Right lobe of liver (tissue), 6 donors: ENCODE measurements around the gene SLC22A1. TPM values are rescaled to one million over a fixed set of nuclear protein-coding genes. Genes with fewer than 3 reads are reported as not detected.

ENCODE experiments used
- ATAC-seq, 4 donors: fragments of 200-7000 bp; cut with Tn5 transposase; one replicate each; pipeline ENCODE4 v1.9.1; 2020; ENCODE audit warnings: mild to moderate bottlenecking in 4 of 4, moderate library complexity in 4 of 4
- DNase-seq, 3 donors: peaks; one replicate each; pipeline ENCODE4 v3.0.0-alpha.2; 2020
- H3K27ac ChIP-seq, 3 donors: fragments of 200-600 bp; one replicate each; pipeline ENCODE4 v1.8.0; 2022
- H3K27me3 ChIP-seq, 2 donors: fragments of 200-600 bp; one replicate each; pipeline ENCODE4 v1.8.0; 2022
- H3K36me3 ChIP-seq, 4 donors: fragments of 200-600 bp; sonication (generic) in 1 of 4; one replicate each; pipeline versions ENCODE4 v1.5.1 to v1.8.0; 2017 to 2022; ENCODE audit warnings: control low read depth in 1 of 4
- H3K4me1 ChIP-seq, 4 donors: fragments of 200-600 bp; sonication (generic) in 1 of 4; one replicate each; pipeline versions ENCODE4 v1.5.1 to v1.8.0; 2017 to 2022; ENCODE audit warnings: control low read depth in 1 of 4
- H3K4me3 ChIP-seq, 3 donors: fragments of 200-600 bp; one replicate each; pipeline ENCODE4 v1.8.0; 2022
- H3K9me3 ChIP-seq, 4 donors: fragments of 200-600 bp; sonication (generic) in 1 of 4; one replicate each; pipeline versions ENCODE4 v1.5.1 to v1.8.0; 2017 to 2022; ENCODE audit warnings: control low read depth in 1 of 4
- POLR2A ChIP-seq: fragments of 450-650 bp; IDR thresholded peaks from one replicate; pipeline ENCODE4 v1.6.1; 2017; ENCODE audit warnings: antibody characterized with exemption, mild to moderate bottlenecking
- WGBS: methylation state at CpG from one replicate; pipeline ENCODE4 v1.1.6; 2018; ENCODE audit warnings: low coverage, low lambda C conversion rate; ENCODE audit not compliant: insufficient coverage; ENCODE audit errors: missing lambda C conversion rate; 5-methylcytosine and 5-hydroxymethylcytosine counted together
- intact Hi-C, 2 donors: fragments of 100-400 bp; cut with DNase I; formaldehyde crosslinking; loops; one replicate each; pipeline versions ENCODE4 v1.11.2 to v1.14.1; 2022
- small RNA-seq, 2 experiments: library from RNA; depleted of rRNA; stranded (forward); fragments of <200 nt; gene quantifications; one replicate each; pipeline ENCODE3, GENCODE V24; 2016
- total RNA-seq, 6 experiments: library from RNA; depleted of rRNA in 2 of 6; stranded (reverse); fragments of >200 nt in 2 of 6; fragmentation: NEBNext Ultra II Directional in 3 of 6; extraction: Animal tissue kit (Norgen Biotek cat#: 25700) in 3 of 6; gene quantifications; one replicate each; pipeline versions ENCODE4 v1.1.0 to v1.2.4, GENCODE V29; 2016 to 2023
- TF ChIP-seq, protein P1 (sequence below), 4 donors: fragments of 200-600 bp in 3 of 4; fragments of 450-650 bp in 1 of 4; IDR thresholded peaks; one replicate each; pipeline versions ENCODE4 v1.5.1 to v1.8.0; 2016 to 2022; ENCODE audit warnings: antibody characterized with exemption in 4 of 4, mild to moderate bottlenecking in 2 of 4
- donor health status: DM: no; HTN: yes; CAD: no.
- donor health status: DM: no; HTN: no; CAD: no.
- donor health status: DM: no; HTN: no; CAD: no.
- donor health status: DM: no; HTN: yes; CAD: no.
- donor health status: DM: no; HTN: yes; CAD: no.

The SLC22A1 gene
- total RNA-seq, 6 experiments from 2014 or later: 190 to 1,656 (median 769) TPM

- ATAC-seq (no peak), DNase-seq (no peak)
- no peaks in the 10 kb centered on the region for H3K27me3 ChIP-seq
- H3K9me3 ChIP-seq: no peaks in the 10 kb centered on the region
- 83% methylated on average over 2 of the region's 2 CpGs for WGBS
- intact Hi-C loops: no loop called here
- no peaks in the 10 kb centered on the region for H3K4me1 ChIP-seq
- H3K4me3 ChIP-seq: no peak overlapping the region
- no peaks in the 10 kb centered on the region for H3K36me3 ChIP-seq
- TF ChIP-seq, protein P1, sequence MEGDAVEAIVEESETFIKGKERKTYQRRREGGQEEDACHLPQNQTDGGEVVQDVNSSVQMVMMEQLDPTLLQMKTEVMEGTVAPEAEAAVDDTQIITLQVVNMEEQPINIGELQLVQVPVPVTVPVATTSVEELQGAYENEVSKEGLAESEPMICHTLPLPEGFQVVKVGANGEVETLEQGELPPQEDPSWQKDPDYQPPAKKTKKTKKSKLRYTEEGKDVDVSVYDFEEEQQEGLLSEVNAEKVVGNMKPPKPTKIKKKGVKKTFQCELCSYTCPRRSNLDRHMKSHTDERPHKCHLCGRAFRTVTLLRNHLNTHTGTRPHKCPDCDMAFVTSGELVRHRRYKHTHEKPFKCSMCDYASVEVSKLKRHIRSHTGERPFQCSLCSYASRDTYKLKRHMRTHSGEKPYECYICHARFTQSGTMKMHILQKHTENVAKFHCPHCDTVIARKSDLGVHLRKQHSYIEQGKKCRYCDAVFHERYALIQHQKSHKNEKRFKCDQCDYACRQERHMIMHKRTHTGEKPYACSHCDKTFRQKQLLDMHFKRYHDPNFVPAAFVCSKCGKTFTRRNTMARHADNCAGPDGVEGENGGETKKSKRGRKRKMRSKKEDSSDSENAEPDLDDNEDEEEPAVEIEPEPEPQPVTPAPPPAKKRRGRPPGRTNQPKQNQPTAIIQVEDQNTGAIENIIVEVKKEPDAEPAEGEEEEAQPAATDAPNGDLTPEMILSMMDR (IDR thresholded peaks at IDR 0.05): no peak
- TF ChIP-seq POLR2A: no peak
- no peak overlapping the region for H3K27ac ChIP-seq
These were observed 82.3 kb downstream of the SLC22A1 start for GRCh38 chr6:160203953-160204352.

- H3K4me1 ChIP-seq: no peaks in the 10 kb centered on the region
- TF ChIP-seq POLR2A: no peak
- TF ChIP-seq, protein P1 (IDR thresholded peaks at IDR 0.05): no peak
- no peak for ATAC-seq
- no peak for DNase-seq
- H3K9me3 ChIP-seq: no peaks in the 10 kb centered on the region
- no peak overlapping the region for H3K4me3 ChIP-seq
- no peaks in the 10 kb centered on the region for H3K36me3 ChIP-seq
- intact Hi-C loops: no loop called here
- no peak overlapping the region for H3K27ac ChIP-seq
- H3K27me3 ChIP-seq: no peaks in the 10 kb centered on the region
- WGBS: 42% methylated on average over 1 of the region's 1 CpG
These were observed 83.1 kb downstream of the SLC22A1 start for GRCh38 chr6:160204710-160205109.

- Histone ChIP-seq H3K27ac (no peak overlapping the region), H3K36me3 (no peaks in the 10 kb centered on the region), H3K4me3 (no peak overlapping the region), H3K27me3 (no peaks in the 10 kb centered on the region), H3K4me1 (no peaks in the 10 kb centered on the region), H3K9me3 (no peaks in the 10 kb centered on the region)
- DNase-seq: no peak
- no peak for TF ChIP-seq POLR2A
- TF ChIP-seq, protein P1 (IDR thresholded peaks at IDR 0.05): no peak
- no peak for ATAC-seq
- intact Hi-C loops: no loop called here
- WGBS: 91% methylated on average over 3 of the region's 3 CpGs
These were observed 86.0 kb downstream of the SLC22A1 start for GRCh38 chr6:160207618-160208017.

Small RNA genes within 50 kb of the gene (small RNA-seq; reads per million reads assigned to genes)
- 0 reads per million in 2 experiments for gene AL645733.1

Other genes starting within 250 kb of the SLC22A1 start
- not detected for gene MAS1, start 230.8 kb upstream of the SLC22A1 start, total RNA-seq
- gene IGF2R, start 152.7 kb upstream of the SLC22A1 start, total RNA-seq: 10 to 100 TPM; 50.3 to 81.0 (median 67.1) TPM
- gene SLC22A2, start 137.0 kb downstream of the SLC22A1 start, total RNA-seq: not detected
- 10 to 100 TPM; 16.3 to 49.3 (median 32.0) TPM for gene SLC22A3, start 226.6 kb downstream of the SLC22A1 start, total RNA-seq